ENCODE measurements around the gene UBC.
"Not testable (repeated sequence)": the region's sequence is repeated elsewhere in the genome, so short reads cannot be mapped to it uniquely, and the experiment has no call there.

UBC gene

DNA sequence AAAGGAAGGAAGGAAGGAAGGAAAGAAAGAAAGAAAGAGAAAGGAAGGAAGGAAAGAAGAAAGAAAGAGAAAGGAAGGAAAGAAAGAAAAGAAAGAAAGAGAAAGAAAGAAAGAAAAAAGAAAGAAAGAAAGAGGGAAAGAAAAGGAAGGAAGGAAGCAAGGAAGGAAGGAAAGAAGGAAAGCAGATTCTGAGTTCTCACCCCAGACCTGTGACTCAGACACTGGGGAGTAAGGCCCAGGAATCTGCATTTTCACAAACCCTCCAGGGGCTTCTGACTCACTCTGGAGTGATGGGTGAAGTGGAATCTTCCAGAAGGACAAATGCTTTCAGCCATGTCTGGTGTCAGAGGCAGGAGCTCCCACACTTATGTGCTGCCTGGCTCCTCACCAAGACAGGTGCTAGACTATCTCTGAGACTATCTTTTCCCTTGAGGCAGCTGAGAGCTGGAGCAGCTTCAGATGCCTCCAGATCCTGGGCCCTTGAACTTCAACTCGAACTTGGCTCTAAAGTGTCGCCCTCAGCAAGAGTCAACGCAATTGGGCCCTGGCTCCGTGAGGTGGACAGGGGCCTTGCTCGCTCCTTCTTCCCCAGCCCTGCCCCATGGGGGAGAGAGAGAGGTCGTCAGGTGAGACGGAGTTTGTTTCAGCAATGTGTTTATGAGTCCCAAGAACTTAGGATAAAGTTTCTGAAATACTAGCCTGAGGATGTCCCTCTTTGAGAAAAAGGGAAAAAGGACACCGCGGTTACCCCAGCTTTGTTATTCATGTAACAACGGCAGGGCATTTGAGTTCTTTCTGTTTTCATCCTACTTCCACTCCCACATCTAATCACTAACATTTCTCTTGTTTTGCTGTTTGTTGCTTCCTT, 31.0 kb downstream of the UBC start:
- DNase-seq, result peak; percentile 83

DNA sequence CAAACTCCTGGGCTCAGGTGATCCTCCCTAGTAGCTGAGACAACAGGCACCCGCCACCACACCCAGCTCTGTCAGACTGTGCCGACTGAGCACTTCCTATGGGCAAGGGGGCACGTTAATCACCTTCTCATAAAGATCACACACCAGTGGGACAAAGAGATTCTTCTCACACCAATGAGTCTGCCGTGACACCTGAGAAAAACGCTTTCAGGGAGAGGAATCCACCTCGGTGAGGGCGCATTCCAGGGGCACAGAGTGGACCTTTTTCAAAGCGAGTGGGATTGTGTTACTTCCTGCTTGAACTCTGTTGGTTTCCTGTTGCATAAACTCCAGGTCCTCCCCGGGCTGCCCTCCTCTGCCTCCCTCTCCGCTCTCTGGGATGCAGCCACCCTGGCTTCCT, 33.3 kb downstream of the UBC start:
- no peak for DNase-seq

DNA sequence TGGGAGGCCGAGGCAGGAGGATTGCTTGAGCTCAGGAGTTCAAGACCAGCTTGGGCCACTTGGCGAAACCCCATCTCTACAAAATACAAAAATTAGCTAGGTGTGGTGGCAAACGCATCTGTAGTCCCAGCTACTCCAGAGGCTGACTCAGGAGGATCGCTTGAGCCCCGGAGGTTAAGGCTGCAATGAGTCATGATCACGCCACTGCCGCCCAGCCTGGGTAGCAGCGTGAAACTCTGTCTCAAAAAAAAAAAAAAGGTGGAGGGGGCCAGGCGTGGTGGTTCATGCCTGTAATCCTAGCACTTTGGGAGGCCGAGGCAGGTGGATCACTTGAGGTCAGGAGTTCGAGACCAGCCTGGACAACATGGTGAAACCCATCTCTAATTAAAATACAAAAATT, 34.1 kb downstream of the UBC start:
- not testable (repeated sequence) for DNase-seq

DNA sequence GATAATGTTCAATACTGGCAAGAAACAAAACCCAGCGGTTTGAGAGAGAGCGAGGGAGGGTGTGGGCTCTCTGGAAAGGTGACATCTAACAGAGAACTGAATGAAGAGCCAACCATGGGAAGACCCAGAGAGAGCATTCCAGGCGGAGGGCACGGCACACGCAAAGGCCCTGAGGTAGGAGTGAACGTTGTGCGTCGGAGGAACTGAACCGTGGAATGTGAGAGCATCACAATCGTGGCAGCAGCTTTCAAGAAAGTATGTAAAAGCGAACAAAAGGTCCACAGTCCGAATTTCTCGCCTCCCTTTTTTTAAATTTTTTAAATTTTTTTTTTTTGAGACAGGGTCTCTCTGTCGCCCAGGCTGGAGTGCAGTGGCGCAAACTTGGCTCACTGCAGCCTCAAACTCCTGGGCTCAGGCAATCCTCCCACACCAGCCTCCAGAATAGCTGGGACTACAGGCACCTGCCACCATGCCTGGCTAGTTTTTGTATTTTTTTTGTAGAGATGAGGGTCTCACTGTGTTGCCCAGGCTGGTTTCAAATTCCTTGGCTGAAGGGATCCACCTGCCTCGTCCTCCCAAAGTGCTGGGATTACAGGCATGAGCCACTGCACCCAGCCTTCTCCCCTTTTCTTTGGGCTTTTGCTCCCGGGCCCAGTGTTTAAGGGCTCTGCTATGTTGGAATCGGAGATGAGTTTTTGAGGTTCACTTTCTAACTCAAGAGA, 35.5 kb downstream of the UBC start:
- no peak for DNase-seq

DNA sequence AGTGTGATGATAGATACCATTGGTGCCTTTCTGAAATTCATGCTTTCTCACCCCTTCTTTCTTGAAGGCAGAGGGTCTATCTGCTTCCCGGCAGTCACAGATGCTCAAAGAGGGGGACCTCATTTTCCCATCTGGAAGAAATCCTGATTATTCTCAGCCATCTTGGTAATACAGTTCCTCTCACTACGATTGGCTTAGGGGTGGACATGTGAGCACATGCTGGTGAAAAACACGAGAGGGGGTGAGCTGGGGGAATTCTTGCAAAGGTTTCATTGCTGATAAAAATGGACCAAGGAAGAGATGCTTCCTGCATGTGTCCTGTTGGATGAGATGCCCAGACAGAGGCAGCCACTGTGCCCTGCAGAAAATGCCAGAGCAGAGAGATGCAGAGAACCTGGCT, 37.0 kb downstream of the UBC start:
- no peak for DNase-seq

DNA sequence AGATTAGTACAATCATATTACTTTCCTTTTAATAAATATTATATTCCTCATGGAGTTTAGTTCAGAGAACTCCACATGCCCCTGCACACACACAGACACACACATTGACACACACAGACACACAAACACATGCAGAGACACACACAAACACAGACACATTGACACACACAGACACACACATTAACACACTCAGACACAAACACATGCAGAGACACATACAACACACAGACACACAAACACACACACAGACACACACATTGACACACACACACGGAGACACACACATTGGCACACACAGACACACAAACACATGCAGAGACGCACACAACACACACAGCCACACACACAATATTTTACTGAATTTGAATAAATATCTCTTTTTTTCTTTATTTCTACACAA, 38.3 kb downstream of the UBC start:
- DNase-seq, result no peak

DNA sequence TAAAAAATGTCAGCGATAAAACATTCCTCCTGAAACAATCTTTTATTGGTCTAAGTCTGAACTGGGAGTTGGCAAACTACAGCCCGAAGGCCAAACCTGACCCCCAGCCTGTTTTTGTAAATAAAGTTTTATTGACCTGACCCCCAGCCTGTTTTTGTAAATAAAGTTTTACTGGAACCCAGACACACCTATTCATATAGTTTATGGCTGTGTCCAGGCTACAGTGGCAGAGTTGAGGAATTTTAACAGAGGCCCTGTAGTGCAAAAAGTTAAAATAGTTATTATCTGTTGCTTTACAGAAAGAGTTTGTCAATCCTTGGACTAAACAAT, 38.7 kb downstream of the UBC start:
- DNase-seq, result no peak

DNA sequence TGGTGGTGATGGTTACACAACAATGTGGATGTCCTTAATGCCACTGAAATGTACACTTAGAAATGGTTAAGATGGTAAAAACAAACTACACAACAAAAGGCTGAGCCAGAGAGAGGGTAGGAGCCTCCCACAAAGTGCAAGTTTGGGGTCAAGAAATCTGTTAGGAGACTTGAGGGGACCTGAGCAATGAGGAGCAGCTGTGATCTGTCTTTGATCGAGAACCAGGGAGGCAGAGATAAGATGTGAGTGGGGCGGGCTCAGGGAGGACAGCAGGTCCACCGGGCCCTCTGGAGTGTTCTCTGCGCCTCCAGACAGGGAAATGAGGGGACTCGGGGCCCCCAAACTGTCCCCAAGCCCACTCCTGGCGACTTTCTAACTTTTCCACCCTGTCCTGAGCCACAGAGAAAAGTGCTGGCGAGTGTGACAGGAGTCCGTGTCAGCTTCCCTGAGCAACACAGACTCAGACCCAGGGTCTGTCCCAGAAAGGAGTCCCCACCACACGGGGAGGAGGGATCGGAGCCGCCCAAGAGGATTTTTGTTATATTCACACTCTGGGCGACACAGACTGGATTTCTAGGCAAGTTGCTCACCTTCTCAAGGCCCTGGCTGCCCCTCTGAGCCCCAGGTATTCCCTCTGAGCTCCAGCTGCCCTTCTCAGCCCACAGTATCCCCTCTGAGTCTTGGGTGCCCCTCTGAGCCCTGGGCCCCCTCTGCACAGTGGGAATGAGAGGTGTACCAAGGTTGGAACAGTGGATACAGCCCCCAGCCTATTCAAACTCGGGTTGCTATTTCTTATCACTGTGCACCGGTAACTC, 39.3 kb downstream of the UBC start:
- DNase-seq, result peak; percentile 53

DNA sequence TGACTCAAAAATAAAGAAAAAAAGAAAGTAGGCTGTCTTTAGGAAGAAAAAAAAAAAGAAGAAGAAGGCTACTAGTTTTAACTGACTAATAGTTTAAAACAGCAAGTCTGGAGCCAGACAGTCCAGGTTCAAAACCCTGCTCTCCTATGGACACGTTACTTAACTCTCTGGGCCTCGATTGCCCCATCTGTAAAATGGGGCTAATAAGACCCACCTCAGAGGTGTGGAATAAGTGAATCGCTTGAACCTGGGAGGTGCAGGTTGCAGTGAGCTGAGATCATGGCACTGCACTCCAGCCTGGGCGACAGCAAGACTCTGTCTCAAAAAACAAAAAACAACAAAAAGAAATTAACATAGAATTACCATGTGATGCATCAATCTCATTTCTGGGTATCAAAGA, 40.3 kb downstream of the UBC start:
- DNase-seq, result no peak

DNA sequence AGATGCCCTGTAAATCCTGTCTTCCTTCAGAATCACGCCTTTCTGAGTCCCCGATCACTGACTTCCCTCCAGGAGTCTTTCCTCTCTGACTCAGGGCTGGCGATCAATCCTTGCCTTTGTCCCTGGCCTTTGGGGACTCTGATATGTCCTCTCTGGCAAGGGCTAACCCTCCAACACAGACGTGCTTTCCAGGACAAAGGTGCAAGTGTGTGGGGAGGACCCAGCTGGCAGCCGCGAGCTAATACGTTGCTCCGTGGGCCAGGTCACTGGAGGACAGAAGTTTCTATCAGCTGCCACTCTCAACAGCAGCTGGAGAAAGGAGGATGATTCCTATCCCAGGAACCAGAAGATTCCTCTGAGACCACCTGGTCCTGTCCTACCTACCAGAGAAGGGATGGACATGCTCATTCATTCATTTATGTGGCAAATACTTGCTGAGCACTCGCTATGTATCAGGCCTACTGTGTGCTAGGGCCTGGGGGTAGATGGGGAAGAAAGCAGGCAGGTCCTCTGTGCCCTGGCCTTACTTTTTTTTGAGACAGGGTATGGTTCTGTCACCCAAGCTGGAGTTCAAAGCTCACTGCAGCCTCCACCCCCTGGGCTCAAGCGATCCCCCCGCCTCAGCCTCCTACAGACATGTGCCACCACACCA, 42.3 kb downstream of the UBC start:
- peak; percentile 71 for DNase-seq

DNA sequence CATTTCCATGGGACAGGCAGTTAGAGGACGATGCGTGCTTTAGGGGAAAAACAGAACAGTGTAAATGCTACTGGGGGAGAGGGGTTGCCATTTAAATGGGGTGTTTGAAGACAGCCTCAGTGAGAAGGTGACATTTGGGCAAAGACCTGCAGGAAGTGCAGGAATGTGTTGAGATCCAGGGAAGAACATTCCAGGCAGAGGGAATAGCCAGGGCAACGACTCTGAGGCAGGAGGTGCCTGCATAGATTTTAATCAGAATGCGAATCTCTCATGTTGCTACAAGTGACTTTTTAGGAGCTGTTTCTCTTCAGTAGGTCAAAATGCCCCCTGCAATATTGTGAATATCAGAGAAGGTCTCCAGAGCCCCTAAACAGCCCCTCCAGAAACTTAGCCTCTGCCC, 43.2 kb downstream of the UBC start:
- DNase-seq, result peak; percentile 58

DNA sequence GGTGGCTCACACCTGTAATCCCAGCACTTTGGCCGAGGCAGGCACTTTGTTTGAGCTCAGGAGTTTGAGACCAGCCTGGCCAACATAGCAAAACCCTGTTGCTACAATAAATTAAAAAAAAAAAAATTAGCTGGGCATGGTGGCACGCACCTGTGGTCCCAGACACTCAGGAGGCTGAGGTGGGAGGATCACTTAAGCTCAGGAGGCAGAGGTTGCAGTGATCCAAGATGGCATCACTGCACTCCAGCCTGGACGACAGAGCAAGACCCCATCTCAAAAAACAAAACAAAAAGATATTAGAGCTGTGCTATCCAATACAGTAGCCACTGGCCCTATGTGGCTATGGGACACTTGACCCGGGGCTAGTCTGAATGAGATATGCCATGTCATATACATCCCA, 43.9 kb downstream of the UBC start:
- no peak for DNase-seq

DNA sequence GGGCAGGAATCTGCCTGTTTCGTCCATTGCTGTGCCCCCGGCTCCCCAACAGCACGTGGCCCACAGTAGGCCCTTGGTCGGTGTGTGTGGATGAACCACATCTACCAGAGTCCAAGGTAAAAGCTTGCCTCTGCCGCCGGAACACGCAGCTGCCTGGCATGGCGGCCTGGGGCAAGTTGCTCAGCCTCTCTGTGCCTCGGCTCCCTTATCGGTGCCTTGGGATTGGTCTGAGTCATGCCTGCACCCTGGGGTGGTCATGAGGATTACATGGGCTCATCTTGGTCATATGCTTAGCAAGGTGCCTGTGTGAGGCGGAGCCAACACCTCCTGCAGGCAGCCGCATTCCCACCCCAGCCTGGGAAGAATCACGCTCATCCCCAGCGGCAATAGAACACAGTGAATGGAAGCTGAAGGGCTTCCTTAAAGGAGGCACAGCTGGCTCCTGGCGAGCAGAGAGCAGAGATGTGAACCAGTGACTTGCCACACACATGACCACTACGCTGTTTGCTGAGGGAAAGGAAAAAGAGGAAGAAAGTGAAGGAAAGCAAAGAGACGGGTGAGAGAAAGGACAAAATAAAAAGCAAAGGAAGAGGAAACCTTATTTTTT, 45.3 kb downstream of the UBC start:
- peak; percentile 79 for DNase-seq

DNA sequence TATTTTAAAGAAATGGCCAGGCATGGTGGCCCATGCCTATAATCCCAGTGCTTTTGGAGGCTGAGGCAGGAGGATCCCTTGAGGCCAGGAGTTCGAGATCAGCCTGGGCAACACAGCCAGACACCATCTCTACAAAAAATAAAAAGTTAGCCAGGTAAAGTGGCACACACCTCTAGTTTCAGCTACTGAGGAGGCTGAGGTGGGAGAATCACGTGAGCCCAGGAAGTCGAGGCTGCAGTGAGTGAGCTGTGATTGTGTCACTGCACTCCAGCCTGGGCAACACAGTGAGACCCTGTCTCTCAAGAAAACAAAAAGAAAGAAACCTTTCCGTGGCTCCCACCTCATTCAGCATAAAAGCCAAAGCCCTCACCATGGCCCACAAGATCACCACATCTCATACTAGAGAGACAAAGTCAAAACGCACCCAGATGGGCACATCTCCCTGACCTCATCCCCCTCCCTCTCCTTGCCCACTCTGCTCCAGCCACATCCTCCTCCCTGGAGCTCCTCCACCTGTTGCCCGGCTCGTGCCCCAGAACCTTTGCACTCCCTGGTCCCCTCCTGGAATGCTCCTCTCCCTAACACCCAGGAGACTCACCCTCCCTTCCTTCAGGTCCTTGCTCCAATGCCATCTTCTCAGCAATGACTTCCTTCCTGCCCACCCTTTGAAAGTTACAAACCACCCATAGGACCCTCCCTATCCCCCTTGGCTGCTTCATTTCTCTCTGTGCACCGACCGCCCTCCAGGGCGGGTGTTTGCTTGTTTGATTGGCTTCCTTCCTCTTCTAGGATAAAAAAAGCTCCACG, 46.0 kb downstream of the UBC start:
- DNase-seq, result no peak

DNA sequence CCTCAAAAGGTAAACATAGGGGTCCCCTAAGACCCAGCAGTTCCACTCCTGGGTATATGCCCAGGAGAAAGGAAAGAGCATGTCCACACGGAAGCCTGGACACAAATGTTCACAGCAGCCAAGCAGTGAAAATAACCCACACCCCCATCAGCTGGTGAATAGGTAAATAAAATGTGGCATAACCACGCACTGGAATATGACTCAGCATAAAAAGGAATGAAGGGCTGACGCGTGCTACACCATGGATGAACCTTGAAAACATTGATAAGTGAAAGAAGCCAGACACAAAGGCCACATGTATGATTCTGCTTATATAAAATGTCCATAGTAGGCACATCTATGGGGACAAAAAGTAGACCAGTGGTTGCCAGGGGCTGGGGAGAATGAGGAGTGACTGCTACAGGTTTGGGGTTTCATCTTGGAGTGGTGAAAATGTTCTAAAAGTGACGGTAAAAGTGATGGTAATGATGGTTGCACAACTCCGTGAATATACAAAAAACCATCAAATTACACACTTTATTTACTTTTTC, 47.0 kb downstream of the UBC start:
- DNase-seq, result no peak

DNA sequence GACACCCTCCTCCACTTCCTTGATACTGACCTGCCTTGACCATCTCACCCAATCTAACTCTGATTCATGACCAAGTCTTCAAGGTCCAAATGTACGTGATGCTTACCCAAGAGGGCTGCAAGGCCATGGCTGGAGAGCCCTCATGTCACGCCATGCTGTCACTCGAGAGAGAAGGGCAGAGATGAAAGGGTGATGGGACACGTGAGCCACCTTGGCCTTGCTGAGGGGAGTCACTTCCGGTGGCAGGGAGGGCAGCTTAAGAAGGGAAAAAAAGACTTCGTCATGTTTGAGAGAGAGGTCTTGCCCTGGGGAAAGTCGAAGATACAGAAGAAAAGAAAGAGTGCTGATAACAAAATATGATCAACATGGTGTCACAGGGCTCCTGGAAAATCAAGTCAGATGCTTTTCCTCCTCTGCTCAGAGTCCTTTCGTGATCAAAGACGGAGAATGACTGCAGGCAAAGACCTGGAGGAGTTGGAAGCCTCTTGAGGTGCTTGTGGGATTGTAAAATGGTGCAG, 47.5 kb downstream of the UBC start:
- DNase-seq, result no peak

DNA sequence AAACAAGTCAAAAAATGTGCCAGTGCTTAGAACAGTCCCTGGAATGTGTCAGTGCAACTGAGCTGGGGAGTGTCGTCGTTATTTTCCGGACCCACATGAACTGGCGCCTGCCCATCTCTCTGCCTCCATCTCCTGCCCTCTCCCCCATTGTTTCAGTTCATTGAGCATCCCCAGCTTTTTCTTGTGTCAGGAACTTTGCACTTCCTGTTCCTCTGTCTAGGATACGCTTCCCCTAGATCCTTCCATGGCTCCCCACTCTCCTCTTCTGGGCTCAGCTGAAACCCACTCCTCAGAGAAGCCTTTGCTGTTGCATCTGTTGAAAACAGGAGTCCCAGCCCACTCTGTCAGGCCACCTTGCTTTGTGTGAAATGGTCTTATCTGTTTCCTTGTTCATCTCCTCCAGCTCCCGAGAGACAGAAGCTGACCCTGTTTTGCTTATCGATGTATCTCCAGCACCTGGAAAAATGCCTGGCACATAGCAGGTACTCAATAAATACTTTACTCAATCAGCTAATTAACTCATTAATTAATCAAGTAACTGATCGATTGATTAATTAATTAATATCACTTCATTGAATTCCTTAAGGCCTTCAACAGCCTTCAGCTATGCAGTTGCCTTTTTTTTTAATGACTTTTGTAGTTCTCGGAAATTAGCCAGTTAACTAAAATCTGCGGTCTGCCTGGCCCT, 48.1 kb downstream of the UBC start:
- DNase-seq, result no peak

DNA sequence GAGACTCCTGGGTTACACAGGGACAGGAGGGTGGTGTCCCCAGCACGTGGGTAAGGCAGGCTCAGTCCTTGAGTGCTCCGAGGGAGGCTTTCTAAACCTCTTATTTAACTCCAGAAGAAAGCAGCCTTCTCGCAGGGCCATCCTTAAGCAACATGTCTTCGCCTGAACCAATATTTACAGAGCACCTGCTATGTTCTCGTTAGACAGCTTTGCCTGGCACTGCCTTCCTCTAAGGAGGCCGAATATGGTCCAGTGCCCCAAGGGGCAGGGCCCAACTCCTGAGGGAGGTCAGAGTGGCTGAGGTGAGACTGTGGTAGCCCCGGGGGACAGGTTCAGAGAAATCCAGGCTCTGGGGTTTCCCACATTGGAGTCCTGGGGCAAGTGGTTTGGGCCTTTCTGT, 48.7 kb downstream of the UBC start:
- DNase-seq, result no peak

DNA sequence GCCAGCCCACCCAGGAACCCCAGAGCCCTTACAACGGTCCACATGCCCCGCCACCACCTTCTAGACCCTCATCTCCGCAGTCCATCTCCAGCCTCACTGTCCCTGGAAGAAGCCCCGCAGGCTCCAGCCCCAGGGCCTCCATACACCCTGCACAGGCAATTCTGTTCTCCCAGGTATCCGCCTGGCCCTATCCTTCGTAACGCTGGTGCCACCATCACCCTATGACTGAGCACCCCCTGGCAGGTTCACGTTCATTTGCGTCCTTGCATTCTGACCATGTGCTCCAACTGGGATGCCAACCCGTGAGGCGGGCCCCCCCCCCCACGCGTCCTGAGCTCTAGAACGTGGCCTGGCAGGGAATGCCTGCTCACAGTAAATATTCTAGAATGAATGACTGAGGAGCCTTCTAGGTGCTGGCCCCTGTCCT, 50.1 kb downstream of the UBC start:
- no peak for DNase-seq
